SKM-1 (cell line): ENCODE measurements around the gene JAKMIP1.
"Not testable (repeated sequence)": the region's sequence is repeated elsewhere in the genome, so short reads cannot be mapped to it uniquely, and the experiment has no call there.

Source experiments
- DNase-seq: peaks from one replicate; lab custom pipeline; 2025; ENCODE audit not compliant: unreplicated experiment; lab: John Stamatoyannopoulos, UW

Gene JAKMIP1

GRCh38 chr4:6229671-6230501 is 29.5 kb upstream of the JAKMIP1 start:
- DNase-seq = no peak

- DNase-seq = no peak
These were observed 28.7 kb upstream of the JAKMIP1 start for GRCh38 chr4:6229095-6229494.

GRCh38 chr4:6228158-6229067 is 28.1 kb upstream of the JAKMIP1 start:
- DNase-seq = no peak

- DNase-seq = no peak
These were observed 27.2 kb upstream of the JAKMIP1 start for GRCh38 chr4:6227412-6228157.

- no peak for DNase-seq
These were observed 26.2 kb upstream of the JAKMIP1 start for GRCh38 chr4:6226506-6226905.

- DNase-seq = no peak
These were observed 25.1 kb upstream of the JAKMIP1 start for GRCh38 chr4:6225469-6225868.

GRCh38 chr4:6224735-6225134 is 24.4 kb upstream of the JAKMIP1 start:
- DNase-seq = no peak

GRCh38 chr4:6222761-6223292 is 22.5 kb upstream of the JAKMIP1 start:
- DNase-seq = no peak

GRCh38 chr4:6221851-6222760 is 21.8 kb upstream of the JAKMIP1 start:
- DNase-seq = no peak

- DNase-seq = no peak
These were observed 21.0 kb upstream of the JAKMIP1 start for GRCh38 chr4:6221301-6221850.

GRCh38 chr4:6217716-6218381 is 17.5 kb upstream of the JAKMIP1 start:
- no peak for DNase-seq

- no peak for DNase-seq
These were observed 16.2 kb upstream of the JAKMIP1 start for GRCh38 chr4:6216588-6216987.

GRCh38 chr4:6209921-6210320 is 9.6 kb upstream of the JAKMIP1 start:
- no peak for DNase-seq

GRCh38 chr4:6209291-6209690 is 8.9 kb upstream of the JAKMIP1 start:
- not testable (repeated sequence) for DNase-seq

GRCh38 chr4:6208416-6208815 is 8.1 kb upstream of the JAKMIP1 start:
- DNase-seq = no peak

GRCh38 chr4:6207602-6208001 is 7.3 kb upstream of the JAKMIP1 start:
- DNase-seq = no peak

- no peak for DNase-seq
These were observed 6.5 kb upstream of the JAKMIP1 start for GRCh38 chr4:6206771-6207290.

- DNase-seq = no peak
These were observed 5.6 kb upstream of the JAKMIP1 start for GRCh38 chr4:6205973-6206372.

- DNase-seq = no peak
These were observed 5.2 kb upstream of the JAKMIP1 start for GRCh38 chr4:6205567-6205931.
